Measurements from ENCODE around the gene TMEM184C.

DNA sequence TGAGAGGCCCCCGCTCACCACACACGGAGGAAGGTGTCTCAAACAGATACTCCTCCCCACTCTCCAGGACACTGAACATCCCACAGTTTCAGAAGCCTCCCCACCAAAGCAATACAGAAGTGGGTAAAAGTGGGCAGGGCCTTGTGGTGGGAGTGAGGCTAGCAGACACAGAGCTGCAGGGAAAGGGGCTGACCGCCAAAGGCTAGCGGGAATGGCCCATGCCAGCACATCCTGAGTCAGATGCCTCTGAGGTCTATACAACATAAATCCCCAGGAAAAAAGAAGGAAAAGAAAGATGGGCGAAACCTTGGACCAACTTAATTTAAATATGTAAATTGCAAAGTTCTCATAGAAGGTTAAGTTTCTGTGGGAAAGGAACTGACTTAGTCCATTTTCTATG lies 92.8 kb downstream of the TMEM184C start:
- TF ChIP-seq, protein P1, sequence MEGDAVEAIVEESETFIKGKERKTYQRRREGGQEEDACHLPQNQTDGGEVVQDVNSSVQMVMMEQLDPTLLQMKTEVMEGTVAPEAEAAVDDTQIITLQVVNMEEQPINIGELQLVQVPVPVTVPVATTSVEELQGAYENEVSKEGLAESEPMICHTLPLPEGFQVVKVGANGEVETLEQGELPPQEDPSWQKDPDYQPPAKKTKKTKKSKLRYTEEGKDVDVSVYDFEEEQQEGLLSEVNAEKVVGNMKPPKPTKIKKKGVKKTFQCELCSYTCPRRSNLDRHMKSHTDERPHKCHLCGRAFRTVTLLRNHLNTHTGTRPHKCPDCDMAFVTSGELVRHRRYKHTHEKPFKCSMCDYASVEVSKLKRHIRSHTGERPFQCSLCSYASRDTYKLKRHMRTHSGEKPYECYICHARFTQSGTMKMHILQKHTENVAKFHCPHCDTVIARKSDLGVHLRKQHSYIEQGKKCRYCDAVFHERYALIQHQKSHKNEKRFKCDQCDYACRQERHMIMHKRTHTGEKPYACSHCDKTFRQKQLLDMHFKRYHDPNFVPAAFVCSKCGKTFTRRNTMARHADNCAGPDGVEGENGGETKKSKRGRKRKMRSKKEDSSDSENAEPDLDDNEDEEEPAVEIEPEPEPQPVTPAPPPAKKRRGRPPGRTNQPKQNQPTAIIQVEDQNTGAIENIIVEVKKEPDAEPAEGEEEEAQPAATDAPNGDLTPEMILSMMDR (conservative IDR thresholded peaks at IDR 0.05), result no peak
- no peak for TF ChIP-seq ZFX (IDR thresholded peaks at IDR 0.05)

Data from C4-2B (cell line).